PC-9 (cell line): ENCODE results near the gene TAF13. TPM values are rescaled to one million over a fixed set of nuclear protein-coding genes. Genes with fewer than 3 reads are reported as not detected.

Source experiments
- BruUV-seq: library from RNA; stranded (reverse); fragments of 400-500 nt; replicated peaks from 2 replicates; lab custom pipeline; 2021; lab: Mats Ljungman, UMichigan
- CTCF ChIA-PET: fragments of 300-600 bp; sonication (Branson Sonifier 250); formaldehyde crosslinking; loops from one replicate; lab custom pipeline; 2022; ENCODE audit warnings: antibody characterized with exemption; lab: Charles Lee
- POLR2A ChIA-PET: fragments of 300-600 bp; sonication (Branson Sonifier 250); formaldehyde crosslinking; loops from one replicate; lab custom pipeline; 2022; ENCODE audit warnings: antibody characterized with exemption; ENCODE audit not compliant: unreplicated experiment; lab: Charles Lee
- DNase-seq, 2 experiments: peaks; one replicate each; pipeline versions ENCODE4 v3.0.0 to v3.0.0-alpha.2; 2015 to 2022; ENCODE audit warnings: mixed read lengths in 1 of 2
- H2AFZ ChIP-seq: fragments of 200-600 bp; sonication (generic); 2 replicates; pipeline ENCODE4 v1.8.1; 2017; ENCODE audit warnings: antibody characterized with exemption
- H3F3A ChIP-seq: fragments of 200-600 bp; sonication (generic); 2 replicates; pipeline ENCODE4 v1.8.1; 2017; ENCODE audit warnings: antibody characterized with exemption, mild to moderate bottlenecking, low read depth; ENCODE audit not compliant: insufficient read depth
- H3K27ac ChIP-seq: fragments of 200-600 bp; sonication (generic); 2 replicates; pipeline ENCODE4 v1.6.1; 2016; ENCODE audit warnings: mixed run types
- H3K27me3 ChIP-seq: fragments of 200-600 bp; sonication (generic); 2 replicates; pipeline ENCODE4 v1.6.1; 2016; ENCODE audit warnings: low read depth, mixed run types; ENCODE audit not compliant: insufficient read depth
- H3K36me3 ChIP-seq: fragments of 200-600 bp; sonication (generic); 2 replicates; pipeline ENCODE4 v1.6.1; 2016; ENCODE audit warnings: low read depth, mixed run types
- H3K4me1 ChIP-seq: fragments of 200-600 bp; sonication (generic); replicated peaks from 2 replicates; pipeline ENCODE4 v1.6.1; 2016; ENCODE audit warnings: mixed run types; ENCODE audit not compliant: insufficient read depth
- H3K4me2 ChIP-seq: fragments of 200-600 bp; sonication (generic); 2 replicates; pipeline ENCODE4 v1.6.1; 2017; ENCODE audit warnings: mixed run types
- H3K4me3 ChIP-seq: fragments of 200-600 bp; sonication (generic); 2 replicates; pipeline ENCODE4 v1.6.1; 2016; ENCODE audit warnings: mixed run types
- H3K79me2 ChIP-seq: fragments of 200-600 bp; sonication (generic); 2 replicates; pipeline ENCODE4 v1.6.1; 2017; ENCODE audit warnings: low read depth, mixed run types
- H3K9me2 ChIP-seq: fragments of 200-600 bp; sonication (generic); 2 replicates; pipeline ENCODE4 v1.8.1; 2017; ENCODE audit warnings: mild to moderate bottlenecking; ENCODE audit not compliant: insufficient read depth
- H3K9me3 ChIP-seq: fragments of 200-600 bp; sonication (generic); 2 replicates; pipeline ENCODE4 v1.8.1; 2016; ENCODE audit warnings: low read depth; ENCODE audit not compliant: insufficient read depth
- H4K20me1 ChIP-seq: fragments of 200-600 bp; sonication (generic); 2 replicates; pipeline ENCODE4 v1.8.1; 2017; ENCODE audit not compliant: insufficient read depth
- CTCF ChIP-seq: fragments of 200-600 bp; sonication (generic); conservative IDR thresholded peaks from 2 replicates; pipeline ENCODE4 v1.6.1; 2017; ENCODE audit warnings: mixed run types, antibody characterized with exemption, mild to moderate bottlenecking, moderate library complexity
- EZH2 ChIP-seq: fragments of 200-600 bp; sonication (generic); IDR thresholded peaks from 2 replicates; pipeline ENCODE4 v1.8.0; 2017; ENCODE audit warnings: antibody characterized with exemption, low read depth
- intact Hi-C: fragments of 100-400 bp; cut with micrococcal nuclease; formaldehyde crosslinking; loops from one replicate; pipeline ENCODE4 v1.10.0; 2022; ENCODE audit not compliant: unreplicated experiment
- total RNA-seq: library from RNA; stranded (reverse); gene quantifications from 2 replicates; pipeline ENCODE4 v1.2.3, GENCODE V29; 2021

TAF13 gene
- total RNA-seq, 1 experiment from 2014 or later, result 30.1 TPM

GRCh38 chr1:109027841-109028240 lies 48.0 kb downstream of the TAF13 start:
- Histone ChIP-seq H4K20me1 (no peaks in the 10 kb centered on the region), H3K4me2 (no peak overlapping the region), H2AFZ (no peak overlapping the region), H3K79me2 (no peaks in the 10 kb centered on the region; the same call in 1 of the 2 replicates), H3K4me3 (no peak overlapping the region), H3F3A (no peaks in the 10 kb centered on the region), H3K27me3 (no peaks in the 10 kb centered on the region), H3K9me3 (no peaks in the 10 kb centered on the region), H3K4me1 (no peaks in the 10 kb centered on the region), H3K9me2 (no peaks in the 10 kb centered on the region), H3K36me3 (no peaks in the 10 kb centered on the region), H3K27ac (no peak overlapping the region)
- intact Hi-C loops, result no loop called here
- DNase-seq, result no peak
- ChIA-PET POLR2A (no interaction called here), CTCF (interaction anchor here (0.6 kb wide), 2 partner anchors 12 to 80 kb away, joined by 3 to 4 read pairs; no protein-coding TSS in a partner anchor)
- BruUV-seq, result no TSS peak
- TF ChIP-seq CTCF (peak; percentile 60; the same call in 1 of the 2 replicates), EZH2 (no peak)

- ChIA-PET CTCF (no interaction called here), POLR2A (no interaction called here)
- no peaks in the 10 kb centered on the region for H3K79me2 ChIP-seq
- no peaks in the 10 kb centered on the region for H3K9me2 ChIP-seq
- no peaks in the 10 kb centered on the region for H3K4me1 ChIP-seq
- H3K4me2 ChIP-seq, result no peak overlapping the region
- intact Hi-C loops, result no loop called here
- H3F3A ChIP-seq, result no peaks in the 10 kb centered on the region
- BruUV-seq, result no TSS peak
- no peak for DNase-seq
- no peaks in the 10 kb centered on the region for H3K9me3 ChIP-seq
- H3K27ac ChIP-seq, result no peak overlapping the region
- TF ChIP-seq CTCF (no peak), EZH2 (no peak)
- H4K20me1 ChIP-seq, result no peaks in the 10 kb centered on the region
- no peaks in the 10 kb centered on the region for H3K27me3 ChIP-seq
- H2AFZ ChIP-seq, result no peak overlapping the region
- no peak overlapping the region for H3K4me3 ChIP-seq
- no peaks in the 10 kb centered on the region for H3K36me3 ChIP-seq
Measured at GRCh38 chr1:109025694-109026093, 50.1 kb downstream of the TAF13 start.

- Histone ChIP-seq H4K20me1 (no peaks in the 10 kb centered on the region), H3K9me2 (no peaks in the 10 kb centered on the region), H3K4me3 (no peak overlapping the region), H3K27me3 (no peaks in the 10 kb centered on the region), H3K9me3 (no peaks in the 10 kb centered on the region), H3K36me3 (no peaks in the 10 kb centered on the region), H3F3A (no peaks in the 10 kb centered on the region), H2AFZ (no peak overlapping the region), H3K4me1 (no peaks in the 10 kb centered on the region), H3K4me2 (no peak overlapping the region), H3K79me2 (no peaks in the 10 kb centered on the region), H3K27ac (no peak overlapping the region)
- POLR2A ChIA-PET, result no interaction called here
- intact Hi-C loops, result no loop called here
- CTCF ChIA-PET, result no interaction called here
- TF ChIP-seq CTCF (no peak), EZH2 (no peak)
- BruUV-seq, result no TSS peak
- no peak for DNase-seq
Measured at GRCh38 chr1:109024646-109025045, 51.2 kb downstream of the TAF13 start.
